Measurements from ENCODE around the gene GABBR2.

GRCh38 chr9:98318041-98318790 is 390.5 kb downstream of the GABBR2 start:
- TF ChIP-seq CTCF (IDR thresholded peaks at IDR 0.05; ENCODE audit: low read depth, low read length) (no peak), EZH2phosphoT487 (IDR thresholded peaks at IDR 0.05; ENCODE audit: low read depth) (no peak)

All from OCI-LY3 (cell line).